Measurements from ENCODE around the gene DAB2IP.

- TF ChIP-seq USF1 (CRISPR knock-in tag; IDR thresholded peaks at IDR 0.05) (no peak), TEAD4 (CRISPR knock-in tag; IDR thresholded peaks at IDR 0.05) (no peak), AFF4 (CRISPR knock-in tag; IDR thresholded peaks at IDR 0.05; ENCODE audit: borderline replicate concordance) (no peak), CTCF (IDR thresholded peaks at IDR 0.05) (no peak), HMGXB4 (CRISPR knock-in tag; IDR thresholded peaks at IDR 0.05) (no peak), IRF2 (CRISPR knock-in tag; IDR thresholded peaks at IDR 0.05; ENCODE audit: borderline replicate concordance, low read depth) (no peak), ZNF423 (CRISPR knock-in tag; IDR thresholded peaks at IDR 0.05) (no peak), ARID4B (CRISPR knock-in tag; IDR thresholded peaks at IDR 0.05; ENCODE audit: borderline replicate concordance) (no peak), ZNF532 (CRISPR knock-in tag; IDR thresholded peaks at IDR 0.05; ENCODE audit: borderline replicate concordance) (no peak)
These were observed 46.8 kb upstream of the DAB2IP start for GRCh38 chr9:121604654-121605053.
